MCF 10A (cell line): ENCODE results near the gene ANAPC2. TPM values are rescaled to one million over a fixed set of nuclear protein-coding genes. Genes with fewer than 3 reads are reported as not detected.

ENCODE experiments used
- BruUV-seq: library from RNA; stranded (reverse); fragments of 400-500 nt; replicated peaks from 2 replicates; lab custom pipeline; 2021; lab: Mats Ljungman, UMichigan
- CTCF ChIA-PET: fragments of 300-600 bp; sonication (Branson Sonifier 250); formaldehyde crosslinking; extraction: SDS; loops from one replicate; lab custom pipeline; 2021; ENCODE audit warnings: antibody characterized with exemption, inconsistent platforms; lab: Yijun Ruan, JAX
- POLR2A ChIA-PET: fragments of 300-600, 350-650 bp; sonication (Branson Sonifier 250); formaldehyde crosslinking; extraction: SDS; loops from one replicate; lab custom pipeline; 2020; ENCODE audit warnings: antibody characterized with exemption, inconsistent platforms; lab: Yijun Ruan, JAX
- DNase-seq: peaks from one replicate; pipeline ENCODE4 v3.0.0-alpha.2; 2018; ENCODE audit not compliant: unreplicated experiment
- H3K27ac Mint-ChIP-seq: one replicate; pipeline ENCODE4 v1.8.0; 2022; ENCODE audit warnings: mild to moderate bottlenecking, low read depth, mixed read lengths; ENCODE audit not compliant: unreplicated experiment
- H3K27me3 Mint-ChIP-seq: one replicate; pipeline ENCODE4 v1.8.0; 2022; ENCODE audit warnings: mixed read lengths; ENCODE audit not compliant: insufficient read depth, unreplicated experiment
- H3K36me3 Mint-ChIP-seq: one replicate; pipeline ENCODE4 v1.8.0; 2022; ENCODE audit warnings: mild to moderate bottlenecking, moderate library complexity, mixed read lengths; ENCODE audit not compliant: insufficient read depth, unreplicated experiment
- H3K4me1 Mint-ChIP-seq: one replicate; pipeline ENCODE4 v1.8.0; 2022; ENCODE audit warnings: mixed read lengths; ENCODE audit not compliant: insufficient read depth, unreplicated experiment
- H3K4me3 Mint-ChIP-seq: one replicate; pipeline ENCODE4 v1.8.0; 2022; ENCODE audit warnings: mild to moderate bottlenecking, moderate library complexity, mixed read lengths; ENCODE audit not compliant: unreplicated experiment
- H3K9me3 Mint-ChIP-seq: one replicate; pipeline ENCODE4 v1.8.0; 2022; ENCODE audit warnings: mixed read lengths; ENCODE audit not compliant: unreplicated experiment
- intact Hi-C: fragments of 100-400 bp; cut with micrococcal nuclease; formaldehyde crosslinking; loops from 2 replicates; pipeline ENCODE4 v1.14.1; 2022
- total RNA-seq: library from RNA; stranded (reverse); gene quantifications from 2 replicates; pipeline ENCODE4 v1.2.3, GENCODE V29; 2022
- TF ChIP-seq, protein P1 (sequence below): fragments of 200-600 bp; IDR thresholded peaks from one replicate; pipeline ENCODE4 v1.8.0; 2022; ENCODE audit warnings: antibody characterized with exemption, mild to moderate bottlenecking; ENCODE audit not compliant: unreplicated experiment

Gene ANAPC2
- total RNA-seq, 1 experiment from 2014 or later: 42.1 TPM

DNA sequence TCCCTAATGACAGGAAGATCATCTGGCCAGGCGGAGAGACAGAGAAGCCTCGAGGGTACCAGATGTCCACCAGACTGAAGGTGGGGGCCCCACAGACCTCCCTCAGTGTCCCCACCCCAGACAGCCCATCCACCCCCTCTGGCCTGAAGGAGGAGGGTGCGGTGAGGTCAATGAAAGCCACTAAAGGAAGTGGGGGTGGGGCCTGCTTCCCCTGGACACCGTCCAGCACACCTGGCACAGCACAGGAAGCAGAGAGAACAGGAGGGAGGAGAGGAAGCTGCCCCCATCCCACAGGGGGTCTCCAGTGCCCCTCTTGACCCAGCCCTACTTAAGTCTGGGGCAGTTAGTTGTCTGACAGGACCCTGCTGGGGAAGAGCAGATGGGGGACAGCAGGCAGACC, 29.7 kb downstream of the ANAPC2 start:
- intact Hi-C loops: no loop called here
- H3K36me3 Mint-ChIP-seq: no peaks in the 10 kb centered on the region
- TF ChIP-seq, protein P1, sequence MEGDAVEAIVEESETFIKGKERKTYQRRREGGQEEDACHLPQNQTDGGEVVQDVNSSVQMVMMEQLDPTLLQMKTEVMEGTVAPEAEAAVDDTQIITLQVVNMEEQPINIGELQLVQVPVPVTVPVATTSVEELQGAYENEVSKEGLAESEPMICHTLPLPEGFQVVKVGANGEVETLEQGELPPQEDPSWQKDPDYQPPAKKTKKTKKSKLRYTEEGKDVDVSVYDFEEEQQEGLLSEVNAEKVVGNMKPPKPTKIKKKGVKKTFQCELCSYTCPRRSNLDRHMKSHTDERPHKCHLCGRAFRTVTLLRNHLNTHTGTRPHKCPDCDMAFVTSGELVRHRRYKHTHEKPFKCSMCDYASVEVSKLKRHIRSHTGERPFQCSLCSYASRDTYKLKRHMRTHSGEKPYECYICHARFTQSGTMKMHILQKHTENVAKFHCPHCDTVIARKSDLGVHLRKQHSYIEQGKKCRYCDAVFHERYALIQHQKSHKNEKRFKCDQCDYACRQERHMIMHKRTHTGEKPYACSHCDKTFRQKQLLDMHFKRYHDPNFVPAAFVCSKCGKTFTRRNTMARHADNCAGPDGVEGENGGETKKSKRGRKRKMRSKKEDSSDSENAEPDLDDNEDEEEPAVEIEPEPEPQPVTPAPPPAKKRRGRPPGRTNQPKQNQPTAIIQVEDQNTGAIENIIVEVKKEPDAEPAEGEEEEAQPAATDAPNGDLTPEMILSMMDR: no peak
- DNase-seq: no peak
- H3K27me3 Mint-ChIP-seq: peaks cover 24% of the 10 kb centered on the region
- ChIA-PET POLR2A (no interaction called here), CTCF (interaction anchor here (0.6 kb wide), 1 partner anchor 97 kb away, joined by 3 read pairs; no protein-coding TSS in a partner anchor)
- H3K9me3 Mint-ChIP-seq: no peaks in the 10 kb centered on the region
- no peak overlapping the region for H3K27ac Mint-ChIP-seq
- no TSS peak for BruUV-seq
- H3K4me1 Mint-ChIP-seq: no peaks in the 10 kb centered on the region
- H3K4me3 Mint-ChIP-seq: no peak overlapping the region

DNA sequence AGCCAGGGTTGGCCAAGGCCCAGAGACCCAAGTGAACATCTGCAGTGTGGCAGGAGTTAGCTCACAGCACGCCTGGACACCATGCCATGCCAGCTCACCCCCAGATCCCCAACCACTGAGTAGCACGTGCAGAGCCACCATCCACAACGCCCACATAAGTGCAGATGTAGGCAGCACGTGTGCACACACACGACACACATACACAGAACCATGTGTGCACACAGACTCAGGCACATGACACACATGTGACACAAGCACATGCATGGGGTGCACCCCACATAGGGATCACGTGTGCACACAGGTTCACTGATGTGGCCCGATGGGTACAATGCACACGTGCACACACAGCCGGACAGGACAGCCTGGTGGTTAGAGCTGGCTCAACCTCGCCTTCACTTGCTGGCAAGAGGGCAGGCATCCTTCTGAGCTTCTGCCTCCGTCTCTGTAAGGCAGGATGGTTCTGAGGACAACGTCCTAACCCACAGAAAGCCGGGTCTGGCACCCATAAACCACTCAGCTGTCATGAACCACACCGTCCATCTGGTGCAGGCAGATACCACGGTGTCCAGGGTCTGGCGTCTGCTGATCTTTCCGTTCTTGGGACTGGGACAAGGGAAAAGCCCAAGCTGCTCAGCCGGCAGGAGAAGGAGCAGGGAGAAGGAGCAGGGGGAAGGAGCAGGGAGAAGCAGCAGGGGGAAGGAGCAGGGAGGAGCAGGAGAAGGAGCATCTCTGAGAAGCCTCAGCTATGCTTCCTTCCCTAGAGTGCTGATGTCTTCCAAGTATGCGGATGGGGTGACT, 30.5 kb downstream of the ANAPC2 start:
- intact Hi-C loops: no loop called here
- BruUV-seq: no TSS peak
- CTCF ChIA-PET: no interaction called here
- Mint-ChIP-seq H3K27ac (no peak overlapping the region), H3K4me3 (no peak overlapping the region), H3K36me3 (no peaks in the 10 kb centered on the region), H3K4me1 (no peaks in the 10 kb centered on the region), H3K9me3 (no peaks in the 10 kb centered on the region), H3K27me3 (peaks cover 24% of the 10 kb centered on the region)
- DNase-seq: no peak
- TF ChIP-seq, protein P1: no peak
- POLR2A ChIA-PET: interaction anchor here (0.8 to 1.1 kb wide), 2 partner anchors 28 to 71 kb away, joined by 3 read pairs; partner anchors contain the start of gene MAN1B1

DNA sequence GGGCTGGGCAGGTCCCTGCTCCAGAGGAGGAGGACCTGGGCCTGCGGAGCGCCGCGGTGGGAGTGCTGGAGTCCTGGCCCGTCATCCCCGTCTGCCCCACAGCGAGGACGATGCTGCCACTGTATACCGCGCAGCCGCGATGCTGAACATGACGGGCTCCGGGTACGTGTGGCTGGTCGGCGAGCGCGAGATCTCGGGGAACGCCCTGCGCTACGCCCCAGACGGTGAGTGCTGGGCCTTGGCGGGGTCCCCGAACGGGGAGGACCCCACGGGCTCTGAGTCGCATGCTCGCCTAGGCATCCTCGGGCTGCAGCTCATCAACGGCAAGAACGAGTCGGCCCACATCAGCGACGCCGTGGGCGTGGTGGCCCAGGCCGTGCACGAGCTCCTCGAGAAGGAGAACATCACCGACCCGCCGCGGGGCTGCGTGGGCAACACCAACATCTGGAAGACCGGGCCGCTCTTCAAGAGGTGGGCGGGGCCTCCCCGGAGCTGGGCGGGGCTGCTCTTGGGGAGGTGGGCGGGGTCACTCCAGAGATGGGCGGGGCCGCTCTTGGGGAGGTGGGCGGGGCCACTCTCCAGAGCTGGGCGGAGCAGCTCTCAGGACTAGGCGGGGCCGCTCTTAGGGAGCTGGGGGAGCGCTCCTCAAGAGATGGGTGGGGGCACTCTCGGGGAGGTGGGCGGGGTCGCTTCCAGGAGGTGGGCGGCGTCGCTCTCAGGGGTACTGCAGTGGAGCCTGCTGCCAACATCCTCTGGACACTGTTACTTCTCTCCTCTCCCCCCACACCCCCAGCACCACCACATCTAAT, 31.6 kb downstream of the ANAPC2 start:
- H3K36me3 Mint-ChIP-seq: no peaks in the 10 kb centered on the region
- no peak overlapping the region for H3K4me3 Mint-ChIP-seq
- BruUV-seq: no TSS peak
- no peaks in the 10 kb centered on the region for H3K4me1 Mint-ChIP-seq
- H3K9me3 Mint-ChIP-seq: no peaks in the 10 kb centered on the region
- TF ChIP-seq, protein P1: no peak
- intact Hi-C loops: no loop called here
- ChIA-PET CTCF (no interaction called here), POLR2A (interaction anchor here (1.1 kb wide), 1 partner anchor 27 kb away, joined by 3 read pairs; no protein-coding TSS in a partner anchor)
- H3K27me3 Mint-ChIP-seq: peaks cover 24% of the 10 kb centered on the region
- H3K27ac Mint-ChIP-seq: no peak overlapping the region
- no peak for DNase-seq

DNA sequence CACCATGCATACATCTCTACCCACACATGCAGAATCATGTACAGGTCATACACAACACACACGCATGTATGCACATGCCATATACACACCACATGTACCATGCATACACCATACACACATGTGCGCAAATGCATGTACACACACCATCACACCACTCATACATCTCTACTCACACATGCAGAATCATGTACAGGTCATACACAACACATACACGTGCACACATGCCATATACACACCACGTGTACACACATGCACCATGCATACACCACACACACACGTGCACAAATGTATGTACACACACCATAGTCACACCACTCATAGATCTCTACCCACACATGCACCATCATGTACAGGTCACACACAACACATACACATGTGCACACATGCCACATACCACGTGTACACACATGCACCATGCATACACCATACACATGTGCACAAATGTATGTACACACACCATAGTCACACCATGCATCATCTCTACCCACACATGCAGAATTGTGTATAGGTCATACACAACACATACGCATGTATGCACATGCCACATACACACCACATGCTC, 35.4 kb downstream of the ANAPC2 start:
- Mint-ChIP-seq H3K9me3 (no peaks in the 10 kb centered on the region), H3K27me3 (peaks cover 4% of the 10 kb centered on the region), H3K27ac (no peak overlapping the region), H3K36me3 (no peaks in the 10 kb centered on the region), H3K4me3 (no peak overlapping the region), H3K4me1 (no peaks in the 10 kb centered on the region)
- ChIA-PET POLR2A (no interaction called here), CTCF (interaction anchor here (0.8 kb wide), 1 partner anchor 12 kb away, joined by 3 read pairs; no protein-coding TSS in a partner anchor)
- DNase-seq: no peak
- no TSS peak for BruUV-seq
- TF ChIP-seq, protein P1: no peak
- intact Hi-C loops: no loop called here
